Epithelial cell of proximal tubule (primary cell): Measurements from ENCODE around the gene MCF2L2. TPM values are rescaled to one million over a fixed set of nuclear protein-coding genes. Genes with fewer than 3 reads are reported as not detected.

Source experiments
- DNase-seq: peaks from one replicate; pipeline ENCODE4 v3.0.0-alpha.2; 2011; ENCODE audit warnings: low read depth
- H3K4me3 ChIP-seq: 2 replicates; pipeline ENCODE4 v1.5.1; 2011; ENCODE audit warnings: low read depth, mild to moderate bottlenecking, low read length
- total RNA-seq: library from RNA; depleted of rRNA; stranded (reverse); fragments of >200 nt; gene quantifications from 2 replicates; pipeline ENCODE4 v1.2.3, GENCODE V29; 2015
- TF ChIP-seq, protein P1 (sequence below): conservative IDR thresholded peaks from 2 replicates; pipeline ENCODE4 v1.5.1; 2012; ENCODE audit warnings: low read depth, mild to moderate bottlenecking, low read length

Gene MCF2L2
- total RNA-seq, 1 donor from 2014 or later, result 0.58 TPM

DNA sequence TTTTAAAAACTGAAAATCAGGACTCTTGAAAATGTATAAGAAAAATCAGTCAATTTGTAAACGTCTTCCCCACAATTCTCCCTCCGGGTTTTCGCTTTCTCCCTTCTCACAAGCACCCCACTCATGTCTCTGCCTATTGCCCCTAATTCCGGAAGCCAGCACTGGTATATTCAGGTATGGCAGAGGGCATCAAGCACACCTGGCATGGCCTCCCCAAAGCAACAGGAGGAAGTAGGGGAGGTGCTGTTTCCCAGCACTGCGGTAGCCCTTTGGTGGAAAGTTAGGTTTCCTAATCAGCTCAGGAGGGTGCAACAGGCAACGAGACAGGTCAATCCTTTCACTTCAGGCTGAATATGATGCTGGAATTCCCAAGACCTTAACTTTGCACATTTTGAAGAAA is 296.0 kb downstream of the MCF2L2 start:
- DNase-seq, result no peak
- TF ChIP-seq, protein P1, sequence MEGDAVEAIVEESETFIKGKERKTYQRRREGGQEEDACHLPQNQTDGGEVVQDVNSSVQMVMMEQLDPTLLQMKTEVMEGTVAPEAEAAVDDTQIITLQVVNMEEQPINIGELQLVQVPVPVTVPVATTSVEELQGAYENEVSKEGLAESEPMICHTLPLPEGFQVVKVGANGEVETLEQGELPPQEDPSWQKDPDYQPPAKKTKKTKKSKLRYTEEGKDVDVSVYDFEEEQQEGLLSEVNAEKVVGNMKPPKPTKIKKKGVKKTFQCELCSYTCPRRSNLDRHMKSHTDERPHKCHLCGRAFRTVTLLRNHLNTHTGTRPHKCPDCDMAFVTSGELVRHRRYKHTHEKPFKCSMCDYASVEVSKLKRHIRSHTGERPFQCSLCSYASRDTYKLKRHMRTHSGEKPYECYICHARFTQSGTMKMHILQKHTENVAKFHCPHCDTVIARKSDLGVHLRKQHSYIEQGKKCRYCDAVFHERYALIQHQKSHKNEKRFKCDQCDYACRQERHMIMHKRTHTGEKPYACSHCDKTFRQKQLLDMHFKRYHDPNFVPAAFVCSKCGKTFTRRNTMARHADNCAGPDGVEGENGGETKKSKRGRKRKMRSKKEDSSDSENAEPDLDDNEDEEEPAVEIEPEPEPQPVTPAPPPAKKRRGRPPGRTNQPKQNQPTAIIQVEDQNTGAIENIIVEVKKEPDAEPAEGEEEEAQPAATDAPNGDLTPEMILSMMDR, result no peak
- H3K4me3 ChIP-seq, result no peak overlapping the region

DNA sequence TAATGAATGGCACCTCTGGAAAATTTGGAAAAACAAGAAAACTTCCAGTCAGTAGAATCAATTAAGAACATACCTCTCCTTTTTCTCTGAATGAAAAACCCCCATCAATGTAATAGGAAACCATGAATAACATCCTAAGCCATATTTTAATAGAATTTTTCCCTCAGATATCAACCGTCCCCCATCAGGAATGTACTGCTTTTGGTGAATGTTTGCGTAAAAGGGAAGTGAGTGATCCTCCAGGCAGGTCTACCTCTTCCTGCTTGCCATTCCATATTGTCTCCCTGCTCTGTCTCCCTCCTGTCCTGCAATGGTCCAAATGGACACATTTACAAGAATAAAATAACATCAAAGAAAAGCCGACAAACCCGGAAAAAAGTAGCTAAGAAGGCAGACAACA is 296.7 kb downstream of the MCF2L2 start:
- DNase-seq, result no peak
- H3K4me3 ChIP-seq, result no peak overlapping the region
- TF ChIP-seq, protein P1, result no peak

DNA sequence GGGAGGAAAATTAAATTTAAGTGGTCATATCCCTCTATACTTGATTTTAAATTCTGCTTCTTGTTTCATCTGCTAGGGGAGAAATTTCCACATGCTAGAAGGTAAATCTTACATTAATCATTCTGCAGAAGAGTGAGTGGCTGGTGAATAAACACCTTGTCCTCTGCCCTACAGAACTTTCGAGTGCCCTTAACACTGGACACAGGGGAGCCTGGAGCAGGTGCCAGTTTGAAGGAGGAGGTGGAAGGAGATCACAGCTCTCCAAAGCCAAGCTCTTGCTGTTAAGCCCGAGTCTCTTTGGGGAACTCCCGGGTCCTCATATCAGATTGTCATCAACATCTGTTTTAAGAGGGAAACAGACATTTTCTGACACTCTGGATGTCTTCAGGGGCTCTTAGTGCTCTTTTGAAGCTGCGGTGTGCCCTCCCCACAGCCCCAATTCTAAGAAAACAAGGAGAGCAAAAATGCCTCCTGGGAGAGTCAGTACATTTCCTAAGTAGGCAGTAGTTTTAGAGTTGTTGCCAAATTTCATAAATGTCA is 297.2 kb downstream of the MCF2L2 start:
- TF ChIP-seq, protein P1, result no peak
- H3K4me3 ChIP-seq, result no peak overlapping the region
- no peak for DNase-seq

DNA sequence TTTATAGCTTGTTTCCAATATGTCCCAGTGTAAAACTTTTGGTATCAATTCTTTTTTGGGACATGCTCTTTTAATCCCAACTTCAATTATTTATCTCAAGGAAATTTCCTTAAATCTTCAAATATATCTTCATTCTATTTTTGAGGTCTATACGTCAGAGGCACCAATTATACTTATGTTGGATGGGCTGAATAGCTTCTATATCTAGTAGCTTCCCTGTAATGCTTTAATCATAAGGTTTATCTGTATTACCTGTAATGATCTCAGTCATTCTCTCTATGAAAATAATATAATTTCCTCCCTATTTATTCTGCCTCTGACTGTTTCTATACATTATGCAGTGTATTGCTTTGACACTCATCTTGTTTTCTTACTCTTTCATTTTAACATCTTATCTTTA is 299.2 kb downstream of the MCF2L2 start:
- TF ChIP-seq, protein P1, result no peak
- no peak for DNase-seq
- no peak overlapping the region for H3K4me3 ChIP-seq

DNA sequence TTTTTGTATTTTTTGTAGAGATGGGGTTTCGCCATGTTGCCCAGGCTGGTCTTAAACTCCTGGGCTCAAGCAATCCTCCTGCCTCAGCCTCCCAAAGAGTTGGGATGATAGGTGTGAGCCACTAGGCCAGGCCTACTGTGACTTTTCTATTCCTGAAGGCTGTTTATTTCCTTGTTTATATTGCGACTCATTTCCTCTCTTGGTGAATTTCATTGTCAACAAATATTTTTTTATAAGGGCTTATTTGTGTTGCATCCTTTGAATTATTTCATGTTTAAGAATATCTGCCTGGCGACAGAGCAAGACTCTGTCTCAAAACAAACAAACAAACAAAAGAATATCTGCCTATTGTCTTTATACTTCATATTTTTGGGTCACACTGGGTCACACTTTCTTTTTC is 299.7 kb downstream of the MCF2L2 start:
- no peak for DNase-seq
- TF ChIP-seq, protein P1, result no peak
- no peak overlapping the region for H3K4me3 ChIP-seq

Other genes starting within 250 kb of the MCF2L2 start
- 17.2 and 23.0 TPM in 2 replicates for gene B3GNT5, start 175.4 kb downstream of the MCF2L2 start, total RNA-seq
- not detected in 2 replicates for gene KLHL6, start 127.1 kb upstream of the MCF2L2 start, total RNA-seq
- 8.0 and 20.6 TPM in 2 replicates for gene KLHL24, start 207.0 kb upstream of the MCF2L2 start, total RNA-seq